Hematopoietic multipotent progenitor cell treated with erythropoietin and hydrocortisone succinate and interleukin-3 and kit ligand, for 17 days (in vitro differentiated cells): ENCODE data around the gene CEP85L.

ENCODE experiments used
- DNase-seq: peaks from one replicate; pipeline ENCODE4 v3.0.0-alpha.2; 2015; ENCODE audit warnings: low spot score

Gene CEP85L

DNA sequence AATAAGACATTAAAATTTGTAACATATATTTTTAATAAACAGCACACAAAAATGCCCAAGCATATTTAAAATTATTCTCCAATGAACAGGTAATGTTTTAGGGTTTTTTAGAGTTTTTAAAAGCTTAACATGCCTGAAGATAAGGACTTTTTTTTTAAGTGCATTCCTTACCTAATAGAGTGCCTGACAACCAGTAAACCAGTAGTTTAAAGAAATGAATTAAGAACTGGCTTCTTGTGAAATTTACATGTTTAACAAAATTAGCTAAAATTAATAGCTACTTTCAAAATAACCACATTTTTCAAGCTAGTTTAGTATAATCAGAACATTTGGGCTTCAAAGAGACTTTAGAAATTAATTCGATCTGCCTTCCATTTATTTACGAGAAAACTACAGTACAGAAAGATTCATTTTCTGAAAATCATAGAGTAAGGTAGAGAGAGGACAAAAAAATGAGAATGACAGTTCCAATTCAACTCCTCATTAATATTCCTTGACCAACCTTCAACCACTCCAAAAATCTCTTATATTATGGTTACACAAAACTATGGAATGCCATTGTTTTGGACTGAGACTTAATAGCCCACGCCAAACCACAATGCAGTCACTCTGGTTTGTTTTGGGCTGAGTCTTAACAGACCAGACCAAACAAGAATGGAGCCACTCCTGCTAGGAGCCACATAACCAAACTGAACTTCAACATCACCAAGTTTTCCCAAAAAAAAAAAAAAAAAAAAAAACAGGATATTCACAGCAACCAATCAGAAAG lies 109.0 kb downstream of the CEP85L start:
- DNase-seq: no peak

DNA sequence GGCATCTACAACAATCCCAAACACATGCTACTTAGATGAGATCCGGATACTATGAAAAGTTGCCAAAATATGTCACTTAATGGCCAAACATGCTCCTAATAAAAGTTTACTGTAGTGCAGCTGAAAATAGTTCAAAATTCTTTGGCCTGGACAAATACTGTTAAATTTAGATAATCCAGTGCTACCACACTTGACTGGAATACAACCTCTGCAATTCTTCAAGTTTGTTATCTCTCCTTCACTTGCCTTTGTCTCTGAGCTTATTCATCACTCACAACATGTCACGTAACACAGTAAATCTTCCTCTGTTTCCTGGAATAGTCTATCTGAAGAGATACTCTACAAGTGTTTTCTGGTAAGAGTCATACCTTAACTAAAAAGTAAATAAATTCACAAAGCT lies 113.8 kb downstream of the CEP85L start:
- no peak for DNase-seq

DNA sequence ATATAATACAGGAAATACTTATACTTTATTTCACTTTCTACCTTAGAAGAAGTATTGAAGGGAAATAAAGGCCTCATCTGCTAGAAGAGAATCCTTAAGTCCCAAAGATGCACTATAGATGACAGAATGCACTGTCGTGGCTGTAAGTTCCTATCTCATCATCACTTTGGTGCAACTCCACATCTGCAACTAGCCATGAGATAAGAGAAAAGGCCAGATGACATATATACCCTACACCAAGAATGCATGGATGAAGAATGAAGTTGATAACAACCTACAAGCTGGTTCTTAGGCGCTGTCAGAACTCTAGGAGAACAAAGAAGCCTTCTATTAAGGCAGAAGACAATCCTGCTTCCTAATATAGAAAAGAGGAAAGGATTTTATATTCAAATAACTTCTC lies 114.9 kb downstream of the CEP85L start:
- DNase-seq: no peak

DNA sequence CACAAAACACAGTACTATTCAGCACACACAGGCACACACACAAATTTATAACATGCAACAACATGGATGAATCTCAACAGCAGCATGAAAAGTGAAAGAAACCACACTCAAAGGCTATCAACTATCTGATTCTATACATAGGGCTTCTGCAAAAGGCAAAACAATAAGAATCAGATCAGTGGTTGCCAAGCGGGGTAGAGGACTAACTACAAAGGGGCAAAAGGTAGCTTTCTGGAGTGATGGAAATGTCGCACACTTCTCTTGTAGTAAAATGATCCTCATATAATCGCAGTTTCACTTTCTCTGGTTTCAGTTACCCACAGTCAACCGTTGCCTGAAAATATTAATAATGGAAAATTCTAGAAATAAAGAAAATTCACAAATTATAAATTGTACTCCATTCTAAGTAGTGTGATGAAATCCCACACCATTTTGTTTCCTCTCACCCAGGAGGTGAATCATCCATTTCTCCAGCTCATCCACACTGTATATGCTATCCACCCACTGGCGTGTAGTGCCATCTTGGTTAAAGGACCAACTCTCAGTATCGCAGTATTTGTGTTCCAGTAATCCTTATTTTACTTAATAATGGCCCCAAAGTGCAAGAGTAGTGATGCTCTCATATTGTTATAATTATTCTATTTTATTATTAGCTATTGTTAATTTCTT lies 116.1 kb downstream of the CEP85L start:
- no peak for DNase-seq

DNA sequence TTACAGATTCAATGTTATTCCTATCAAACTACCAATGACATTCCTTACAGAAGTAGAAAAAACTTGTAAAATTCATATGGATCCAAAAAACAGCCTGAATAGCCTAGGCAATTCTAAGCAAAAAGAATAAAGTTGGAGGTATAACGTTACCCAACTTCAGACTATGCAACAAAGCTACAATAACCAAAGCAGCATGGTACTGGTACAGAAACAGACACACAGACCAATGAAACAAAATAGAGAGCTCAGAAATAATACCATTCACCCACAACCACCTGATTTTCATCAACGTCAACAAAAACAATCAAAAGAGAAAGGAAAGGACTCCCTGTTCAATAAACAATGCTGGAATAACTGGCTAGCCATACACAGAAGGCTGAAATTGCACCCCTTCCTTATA lies 120.4 kb downstream of the CEP85L start:
- DNase-seq: no peak

DNA sequence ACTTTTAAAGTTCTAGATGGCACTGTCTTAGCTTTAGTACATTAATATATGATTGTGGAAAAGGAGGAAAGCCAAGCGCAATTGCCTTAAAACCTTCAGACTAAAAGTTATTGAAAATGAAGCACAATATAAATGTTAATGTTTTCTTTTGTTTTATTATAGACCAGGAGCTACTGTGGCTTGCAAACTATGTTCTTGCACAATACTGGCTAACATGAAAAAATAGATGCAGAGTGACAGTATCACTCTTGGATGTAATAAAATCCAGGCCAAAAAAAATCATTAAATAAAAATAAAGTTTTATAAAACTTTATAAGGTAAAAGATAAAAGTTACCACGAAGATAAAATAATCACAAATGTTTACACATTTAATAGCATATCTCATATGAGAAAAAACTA lies 121.6 kb downstream of the CEP85L start:
- DNase-seq: no peak

DNA sequence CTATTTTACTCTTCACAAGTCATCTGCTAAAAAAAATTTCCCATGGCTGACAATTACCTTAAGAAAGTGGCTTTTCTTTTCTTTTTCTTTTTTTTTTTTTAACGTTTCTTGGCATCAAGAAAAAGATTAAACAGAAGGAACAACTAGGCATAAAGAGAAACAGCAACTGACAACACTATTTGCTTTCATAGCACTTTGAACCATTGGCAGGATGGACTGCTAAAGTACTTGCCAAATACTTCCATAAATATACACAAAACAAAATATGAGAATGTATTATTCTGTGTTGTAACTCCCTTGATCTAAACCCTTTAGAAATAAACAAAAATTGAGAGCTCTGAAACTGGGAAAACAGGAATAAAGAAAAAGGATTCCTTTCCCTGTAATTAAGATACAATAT lies 123.3 kb downstream of the CEP85L start:
- DNase-seq: no peak

DNA sequence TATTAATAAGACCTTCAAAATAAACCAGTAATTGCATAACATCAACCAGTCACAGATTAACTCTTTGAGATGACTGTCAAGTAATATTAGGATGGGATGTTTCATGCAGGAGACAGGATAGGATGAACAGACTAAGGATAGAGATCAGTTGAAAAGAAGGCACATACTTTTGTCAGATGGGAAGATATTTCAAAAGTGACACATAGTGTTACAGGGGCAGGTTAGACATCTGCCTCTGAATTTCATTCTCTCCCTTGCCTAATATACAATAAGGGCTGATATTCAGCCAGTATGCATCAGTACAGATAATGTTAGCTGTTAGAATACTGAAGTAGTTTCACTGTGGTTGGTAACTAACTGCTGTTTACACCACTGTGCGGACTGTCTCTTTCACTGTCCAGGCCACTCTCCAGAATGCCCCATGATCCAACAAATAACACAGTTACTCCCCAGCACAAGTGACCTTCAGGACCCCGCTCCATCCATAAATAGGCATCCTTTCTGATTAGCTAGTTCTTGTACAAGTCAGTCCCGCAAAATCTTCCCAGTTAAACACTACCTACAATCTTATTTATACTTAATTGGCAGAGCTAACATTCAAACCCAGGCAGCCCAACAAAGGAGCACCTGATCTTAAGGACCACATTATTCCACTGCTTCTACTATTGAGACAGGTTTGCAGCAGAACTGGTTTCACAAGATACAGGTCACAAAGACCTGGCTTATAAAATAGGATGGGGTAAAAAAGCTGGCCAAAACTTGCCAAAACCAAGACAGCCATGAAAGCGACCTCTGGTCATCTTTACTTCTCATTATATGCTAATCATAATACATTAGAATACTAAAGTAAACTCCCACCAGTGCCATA lies 125.2 kb downstream of the CEP85L start:
- DNase-seq: no peak

DNA sequence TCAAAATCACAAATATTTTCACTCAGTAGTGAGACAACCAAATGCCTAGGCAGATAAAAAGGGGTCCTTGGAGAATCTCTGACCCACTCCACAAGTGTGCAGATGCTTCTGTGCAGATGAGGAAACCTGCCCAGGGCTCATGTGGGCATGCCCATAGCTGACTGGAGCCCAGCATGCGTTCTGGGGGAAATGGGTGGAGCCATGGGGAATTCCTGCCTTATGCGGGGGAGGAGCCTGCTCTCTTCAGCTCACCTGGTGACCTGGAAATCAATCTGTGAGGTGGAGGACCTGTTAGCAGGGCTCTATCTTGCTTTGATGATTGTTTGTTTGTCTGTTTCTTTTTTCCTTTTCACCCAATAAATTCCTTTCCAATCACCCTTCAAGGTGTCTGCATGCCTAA lies 126.7 kb downstream of the CEP85L start:
- DNase-seq: no peak

DNA sequence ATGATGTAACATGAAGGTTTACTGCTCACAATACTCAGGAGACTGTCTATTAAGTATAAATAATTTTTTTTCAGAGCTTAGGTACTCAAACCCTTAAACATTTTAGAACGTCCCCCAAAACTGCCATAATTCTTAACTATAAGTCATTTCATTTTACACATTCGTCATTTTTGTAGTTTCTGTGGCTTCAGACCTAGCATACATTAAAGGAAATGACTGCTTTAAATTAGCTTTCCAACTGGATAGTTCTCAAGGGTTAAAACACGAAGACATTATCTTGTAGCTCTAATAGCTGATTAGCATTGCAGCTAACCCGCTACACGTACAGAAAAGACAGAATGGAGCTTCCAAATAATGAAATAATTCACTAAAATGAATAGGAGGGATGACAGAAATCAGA lies 128.2 kb downstream of the CEP85L start:
- DNase-seq: no peak

DNA sequence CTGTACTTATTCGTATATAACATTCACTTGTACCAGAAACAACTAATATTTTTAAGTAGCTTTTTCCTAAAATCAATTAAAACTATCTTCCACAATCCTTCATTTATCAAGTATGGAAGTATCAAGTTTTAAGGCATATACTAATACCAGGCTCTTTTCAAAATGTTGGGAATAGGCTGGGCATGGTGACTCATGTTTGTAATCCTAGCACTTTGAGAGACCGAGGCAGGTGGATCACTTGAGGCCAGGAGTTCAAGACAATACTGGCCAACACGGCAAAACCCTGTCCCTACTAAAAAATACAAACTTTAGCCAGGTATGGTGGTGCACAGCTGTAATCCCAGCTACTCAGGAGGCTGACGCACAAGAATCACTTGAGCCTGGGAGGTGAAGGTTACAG lies 129.0 kb downstream of the CEP85L start:
- no peak for DNase-seq

DNA sequence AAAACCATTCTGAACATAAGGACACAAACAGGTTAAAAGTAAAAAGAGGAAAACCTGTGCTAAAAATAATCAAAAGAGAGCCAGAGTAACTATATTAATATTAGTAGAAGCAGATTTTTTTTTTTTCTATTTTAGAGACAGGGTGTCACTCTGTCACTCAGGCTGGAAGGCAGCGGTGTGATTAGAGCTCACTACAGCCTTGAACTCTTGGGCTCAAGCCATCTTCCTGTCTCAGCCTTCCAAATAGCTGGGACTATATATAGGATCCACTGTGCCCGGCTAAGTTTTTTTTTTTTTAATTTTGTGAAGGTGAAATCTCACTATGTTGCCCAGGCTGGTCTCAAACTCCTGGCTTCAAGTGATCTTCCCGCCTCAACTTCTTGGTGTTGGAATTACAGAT lies 136.7 kb downstream of the CEP85L start:
- DNase-seq: no peak

DNA sequence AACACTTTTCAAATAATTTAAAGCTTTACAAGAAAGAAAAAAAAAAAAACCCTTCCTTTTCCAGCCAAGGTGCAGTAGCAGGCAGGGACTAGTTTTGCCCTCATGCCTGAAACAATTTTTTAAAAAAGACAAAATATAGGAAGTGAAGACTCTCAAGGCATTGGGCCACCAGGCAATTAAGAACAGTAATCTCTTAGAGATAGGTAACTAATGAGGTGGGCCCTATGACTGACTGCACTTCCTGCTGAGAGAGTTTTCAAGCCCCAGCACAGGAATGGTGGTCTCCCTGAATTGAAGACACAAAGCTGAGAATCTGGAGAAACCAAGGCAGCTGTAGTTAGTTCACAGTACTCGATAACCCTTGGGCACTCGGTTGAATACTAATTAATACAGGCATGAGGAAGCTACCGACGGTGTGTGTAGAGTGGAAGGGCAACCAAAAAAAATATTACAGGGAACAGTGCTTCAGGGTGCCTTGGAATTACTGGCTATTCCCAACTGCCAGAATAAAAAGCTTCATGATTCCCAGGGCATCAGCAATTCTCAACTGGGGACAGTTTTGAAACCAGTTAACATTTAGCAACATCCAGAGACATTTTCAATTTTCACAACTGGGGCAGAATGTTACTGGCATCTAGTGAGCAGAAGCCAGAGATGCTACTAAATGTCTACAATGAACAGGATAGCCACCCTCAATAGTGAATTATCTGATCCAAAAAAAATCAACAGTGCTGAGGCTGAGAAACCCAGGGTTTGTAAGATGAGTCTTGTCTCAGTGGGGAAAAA lies 139.3 kb downstream of the CEP85L start:
- DNase-seq: no peak

DNA sequence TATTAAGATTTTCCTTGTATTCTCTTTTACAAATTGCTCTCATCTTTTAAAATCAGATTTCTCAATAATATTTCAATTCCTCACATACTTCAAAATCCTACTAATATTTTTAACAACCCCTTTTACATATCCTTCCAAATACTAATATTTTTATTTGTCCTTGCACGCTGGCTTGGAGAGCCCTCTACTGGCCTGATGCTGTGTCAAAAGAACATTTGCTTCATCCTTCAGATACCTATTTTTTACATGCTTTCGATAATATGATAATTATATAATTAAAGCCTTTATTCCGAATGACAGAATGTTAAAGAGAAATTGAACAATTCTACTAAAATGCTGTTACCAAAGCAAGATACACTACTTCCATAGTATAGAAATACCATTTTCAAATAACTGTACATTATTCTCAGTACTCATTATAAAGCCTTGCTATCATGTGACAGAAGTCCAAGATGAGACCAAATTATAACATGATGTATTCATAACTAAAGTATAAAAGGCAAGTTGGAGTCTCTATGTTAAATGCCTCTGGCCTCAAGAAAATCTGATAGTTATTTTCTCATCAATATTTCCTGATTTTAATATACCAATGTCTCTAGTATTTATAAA lies 142.3 kb downstream of the CEP85L start:
- no peak for DNase-seq

DNA sequence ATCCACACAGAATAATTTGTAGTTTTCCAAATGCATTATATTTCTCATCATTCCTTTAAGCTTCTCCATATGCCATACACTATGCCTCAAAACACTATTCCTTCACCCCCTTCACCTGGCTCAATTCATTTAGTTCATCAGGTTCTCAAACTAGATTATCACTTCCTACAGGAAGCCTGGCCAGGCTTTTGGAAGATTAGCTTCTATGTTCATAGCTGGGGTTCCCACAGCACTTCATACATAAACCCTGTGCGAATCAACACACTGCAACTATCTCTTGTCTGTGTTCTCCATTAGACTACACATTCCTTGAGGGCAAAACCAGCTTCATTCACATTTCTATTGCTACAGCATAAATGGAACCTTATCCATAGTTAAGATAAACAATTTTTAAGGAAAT lies 143.8 kb downstream of the CEP85L start:
- no peak for DNase-seq

DNA sequence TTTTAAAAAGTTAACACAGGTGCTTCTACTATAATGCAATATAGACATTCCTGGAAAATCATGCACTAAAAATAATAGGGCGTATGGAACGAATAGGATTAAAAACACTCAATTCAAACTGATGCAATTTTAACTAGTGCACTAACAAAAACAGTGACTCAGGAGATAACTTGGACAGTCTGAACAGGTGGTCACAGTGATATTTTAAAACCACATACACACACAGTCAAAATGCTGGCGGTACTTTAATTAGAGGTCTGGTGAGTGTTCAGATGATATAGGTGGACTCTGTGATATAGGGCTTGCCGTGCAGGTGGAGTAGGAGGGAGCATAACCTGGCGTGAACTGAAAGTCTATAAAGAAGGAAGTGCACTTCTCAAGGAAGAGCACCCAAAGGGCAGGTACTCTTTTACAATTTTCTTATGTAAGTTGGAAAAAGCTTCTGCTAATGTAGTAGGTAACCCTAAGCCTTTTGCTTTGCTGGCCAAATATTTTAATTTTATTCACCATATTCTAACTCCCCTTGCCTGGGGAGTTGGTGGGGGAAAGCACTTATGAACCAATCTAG lies 145.2 kb downstream of the CEP85L start:
- DNase-seq: no peak

DNA sequence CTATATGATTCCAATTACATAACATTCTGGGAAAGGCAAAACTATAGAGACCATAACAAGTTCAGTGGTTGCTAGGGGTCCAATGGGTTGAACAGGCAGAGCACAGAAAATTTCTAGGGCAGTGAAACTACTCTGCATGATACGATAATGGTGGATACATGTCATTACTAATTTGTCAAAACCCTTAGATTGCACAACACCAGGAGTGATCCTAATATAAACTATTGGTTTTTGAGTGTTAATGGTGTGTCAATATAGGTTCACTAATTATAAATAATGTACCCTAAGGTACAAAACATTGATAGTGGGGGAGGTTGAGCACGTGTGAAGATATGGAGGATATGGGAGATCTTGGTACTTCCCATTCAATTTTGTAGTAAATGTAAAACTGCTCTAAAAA lies 145.7 kb downstream of the CEP85L start:
- DNase-seq: no peak

DNA sequence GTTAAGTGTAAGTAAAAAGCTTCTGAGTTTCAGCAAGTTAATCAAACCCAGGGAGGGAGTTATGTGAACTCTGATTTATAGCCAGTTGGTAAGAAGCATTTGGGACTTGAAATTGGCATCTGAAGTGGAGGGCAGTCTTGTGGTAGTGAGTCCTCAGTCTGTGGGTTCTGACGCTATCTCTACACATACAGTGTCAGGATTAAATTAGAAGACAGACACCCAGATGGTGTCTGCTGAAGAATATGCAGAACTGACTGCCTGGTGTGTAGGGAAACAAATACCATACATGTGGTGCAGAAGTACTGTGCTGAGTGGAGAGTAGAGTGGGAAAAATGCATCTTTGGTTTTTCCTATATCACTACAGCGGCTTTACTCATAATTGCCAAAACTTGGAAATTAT lies 146.8 kb downstream of the CEP85L start:
- no peak for DNase-seq

DNA sequence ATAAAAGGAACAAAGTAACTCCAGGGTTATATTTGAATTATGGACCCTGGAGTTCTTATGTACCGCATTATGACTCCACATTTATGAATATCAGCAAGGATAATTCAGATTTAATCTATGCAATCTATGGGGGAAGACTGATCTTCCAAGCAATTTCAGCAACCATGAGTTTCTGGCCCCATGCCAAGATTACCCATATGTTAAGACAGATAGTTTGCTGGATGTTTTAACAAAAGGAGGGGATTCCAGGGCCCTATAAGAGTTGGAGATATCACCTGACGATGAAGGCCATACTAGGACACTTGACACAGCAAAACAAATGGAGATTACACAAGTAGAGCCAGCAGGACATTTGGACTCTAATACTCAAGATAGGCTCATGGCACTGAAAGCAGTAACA lies 149.2 kb downstream of the CEP85L start:
- DNase-seq: no peak

DNA sequence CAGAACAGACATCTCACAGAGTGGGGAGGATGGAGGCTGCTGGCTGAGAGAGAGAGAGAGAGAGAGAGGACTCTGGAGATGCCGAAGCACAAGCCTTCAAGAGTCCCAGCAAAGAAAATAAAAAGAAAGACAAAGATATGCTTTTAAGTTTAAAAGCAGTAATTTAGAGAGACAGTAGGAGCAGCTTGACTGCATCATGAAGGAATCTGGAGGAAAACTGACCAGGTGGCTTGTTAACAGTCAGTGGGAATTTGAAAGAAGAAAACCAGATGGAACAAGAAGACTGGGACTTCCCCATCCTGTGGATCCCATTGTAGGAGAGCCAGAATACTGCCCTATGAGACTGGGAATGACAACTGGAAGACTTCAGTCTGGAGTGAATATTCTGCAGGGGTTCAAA lies 149.6 kb downstream of the CEP85L start:
- no peak for DNase-seq

DNA sequence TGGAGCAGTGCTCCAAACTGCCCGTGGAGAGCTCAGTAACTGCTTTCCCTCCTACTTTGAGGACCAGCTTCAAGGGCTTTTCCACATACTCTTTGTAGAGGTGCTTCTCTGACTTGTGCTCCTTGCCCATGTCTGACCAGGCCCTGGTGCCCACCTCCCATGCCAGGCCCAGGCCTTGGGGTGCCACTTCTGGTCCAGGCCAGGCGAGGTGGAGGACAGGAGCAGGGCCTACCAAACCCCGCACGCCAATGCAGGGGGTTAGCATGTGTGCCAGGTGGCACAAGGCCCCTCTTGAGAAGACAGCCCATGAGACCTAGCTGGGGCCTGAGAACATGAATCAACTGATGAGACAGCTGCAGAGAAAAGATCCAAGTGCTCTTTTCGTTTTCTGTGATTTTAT lies 150.3 kb downstream of the CEP85L start:
- no peak for DNase-seq
